ENCODE data around the gene ST3GAL2.
"Not testable (repeated sequence)": the region's sequence is repeated elsewhere in the genome, so short reads cannot be mapped to it uniquely, and the experiment has no call there.

ST3GAL2 gene

DNA sequence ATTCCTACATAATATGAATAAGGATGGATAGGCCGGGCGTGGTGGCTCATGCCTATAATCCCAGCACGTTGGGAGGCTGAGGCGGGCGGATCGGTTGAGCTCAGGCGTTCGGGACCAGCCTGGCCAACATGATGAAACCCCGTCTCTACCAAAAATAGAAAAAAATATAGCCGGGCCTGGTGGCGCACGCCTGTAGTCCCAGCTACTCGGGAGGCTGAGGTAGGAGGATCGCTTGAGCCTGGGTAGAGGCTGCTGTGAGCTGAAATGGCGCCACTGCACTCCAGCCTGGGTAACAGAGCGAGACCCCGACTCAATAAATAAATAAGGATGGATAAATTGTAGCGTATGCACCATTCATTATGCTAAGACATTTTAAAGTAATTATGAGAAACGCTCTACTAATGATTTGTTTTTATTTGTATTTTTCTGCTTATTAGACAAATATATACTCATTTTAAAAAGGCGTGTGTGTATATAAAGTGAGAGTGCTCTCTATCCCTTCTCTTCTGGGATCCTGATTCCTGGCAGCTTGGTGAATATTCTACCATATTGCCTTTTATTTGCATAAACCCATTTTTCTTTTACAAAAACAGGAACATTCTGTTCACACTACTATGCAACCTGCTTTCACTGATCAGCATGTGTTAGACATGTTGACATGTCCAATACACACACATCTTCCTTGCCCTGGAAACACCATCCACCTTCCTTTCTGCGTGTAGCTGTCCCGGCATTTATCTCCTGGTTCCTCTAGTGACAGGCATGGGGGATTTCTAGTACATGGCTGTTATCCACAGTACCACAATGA lies 65.8 kb downstream of the ST3GAL2 start:
- DNase-seq = no peak
- in situ Hi-C loops (cut with MboI; ENCODE audit: low pct_unique_long_range_greater_than_20kb, low sequenced_read_pairs) = no loop called here

DNA sequence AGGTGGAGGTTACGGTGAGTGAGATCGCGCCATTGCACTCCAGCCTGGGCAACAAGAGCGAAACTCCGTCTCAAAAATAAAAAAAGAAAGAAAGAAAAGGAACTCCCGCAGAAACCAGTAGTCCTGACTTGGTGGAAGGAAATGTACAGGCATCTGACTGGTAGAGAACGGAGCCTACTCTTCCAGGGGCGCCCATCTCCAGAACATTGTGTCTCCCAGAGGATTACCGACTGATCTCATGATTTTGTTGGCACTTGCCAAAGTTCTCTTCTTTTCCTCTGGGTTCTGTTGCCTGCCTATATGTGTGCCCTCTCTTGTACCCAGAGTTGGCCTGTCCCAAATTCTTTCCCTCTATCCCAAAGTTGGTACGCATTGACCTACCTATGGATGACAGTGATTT lies 68.0 kb downstream of the ST3GAL2 start:
- DNase-seq = no peak
- in situ Hi-C loops (cut with MboI; ENCODE audit: low pct_unique_long_range_greater_than_20kb, low sequenced_read_pairs) = no loop called here

DNA sequence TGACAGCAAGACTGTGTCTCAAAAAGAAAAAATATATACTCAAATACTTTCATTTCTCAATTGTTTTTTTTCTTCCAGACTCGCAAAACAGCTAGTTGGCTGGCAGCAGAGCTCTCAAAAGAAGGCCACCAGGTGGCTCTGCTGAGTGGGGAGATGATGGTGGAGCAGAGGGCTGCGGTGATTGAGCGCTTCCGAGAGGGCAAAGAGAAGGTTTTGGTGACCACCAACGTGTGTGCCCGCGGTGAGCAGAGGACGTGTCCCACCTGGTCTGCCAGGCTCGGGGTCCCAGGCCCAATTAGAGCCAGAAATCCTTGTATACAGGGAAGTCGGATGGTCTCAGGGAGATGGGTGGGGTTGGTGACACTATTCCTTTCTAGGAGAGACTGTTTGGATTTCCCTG lies 68.8 kb downstream of the ST3GAL2 start:
- in situ Hi-C loops (cut with MboI; ENCODE audit: low pct_unique_long_range_greater_than_20kb, low sequenced_read_pairs) = not testable (repeated sequence)
- peak; percentile 37 for DNase-seq

GRCh38 chr16:70364399-70364798 lies 74.5 kb downstream of the ST3GAL2 start:
- in situ Hi-C loops (cut with MboI; ENCODE audit: low pct_unique_long_range_greater_than_20kb, low sequenced_read_pairs) = no loop called here
- DNase-seq = no peak

DNA sequence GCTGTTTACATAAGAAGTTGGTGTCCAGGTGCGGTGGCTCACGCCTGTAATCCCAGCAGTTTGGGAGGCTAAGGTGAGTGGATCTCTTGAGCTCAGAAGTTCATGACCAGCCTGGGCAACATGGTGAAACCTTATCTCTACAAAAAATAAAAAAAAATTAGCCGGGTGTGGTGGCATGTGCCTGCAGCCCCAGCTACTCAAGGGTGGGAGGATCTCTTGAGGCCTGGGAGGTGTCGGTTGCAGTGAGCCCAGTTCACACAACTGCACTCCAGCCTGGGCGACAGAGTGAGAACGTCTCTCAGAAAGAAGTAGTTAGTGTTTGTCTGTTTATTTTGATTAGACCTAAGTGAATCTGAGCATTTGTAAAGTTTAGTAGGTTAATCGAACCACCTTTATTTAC lies 79.3 kb downstream of the ST3GAL2 start:
- DNase-seq = no peak
- in situ Hi-C loops (cut with MboI; ENCODE audit: low pct_unique_long_range_greater_than_20kb, low sequenced_read_pairs) = no loop called here

DNA sequence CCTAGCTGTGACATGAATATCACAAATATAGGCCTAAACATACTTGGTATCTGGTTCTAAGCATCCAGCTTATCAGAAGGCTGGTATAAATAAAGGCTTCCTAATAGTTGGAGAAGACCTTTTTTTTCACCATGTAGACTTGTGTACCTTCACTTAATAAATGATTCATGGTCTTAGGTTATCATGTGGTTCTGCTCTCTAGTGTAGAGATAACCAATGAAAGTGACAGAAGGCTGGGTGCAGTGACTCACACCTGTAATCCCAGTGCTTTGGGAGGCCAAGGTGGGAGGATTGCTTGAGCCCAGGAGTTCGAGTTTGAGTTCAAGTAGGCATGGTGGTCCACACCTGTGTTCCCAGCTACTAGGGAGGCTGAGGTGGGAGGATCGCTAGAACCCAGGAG lies 89.1 kb downstream of the ST3GAL2 start:
- DNase-seq = no peak
- in situ Hi-C loops (cut with MboI; ENCODE audit: low pct_unique_long_range_greater_than_20kb, low sequenced_read_pairs) = no loop called here

GRCh38 chr16:70348991-70349390 lies 89.9 kb downstream of the ST3GAL2 start:
- in situ Hi-C loops (cut with MboI; ENCODE audit: low pct_unique_long_range_greater_than_20kb, low sequenced_read_pairs) = no loop called here
- DNase-seq = no peak

DNA sequence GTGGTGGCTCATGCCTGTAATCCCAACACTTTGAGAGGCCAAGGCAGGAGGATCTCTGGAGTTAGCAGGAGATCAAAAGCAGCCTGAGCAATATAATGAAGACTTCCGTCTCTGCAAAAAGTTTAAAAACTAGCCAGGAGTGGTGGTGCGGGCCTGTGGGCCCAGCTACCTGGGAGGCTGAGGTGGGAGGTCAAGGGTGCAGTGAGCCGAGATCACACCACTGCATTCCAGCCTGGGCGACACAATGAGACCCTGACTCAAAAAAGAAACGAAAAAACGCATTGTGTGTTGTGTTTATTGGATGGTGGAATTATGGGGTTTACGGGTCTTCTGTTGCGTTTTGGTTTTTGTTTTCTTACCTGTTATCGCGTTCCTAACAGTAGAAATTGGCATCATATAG lies 93.1 kb downstream of the ST3GAL2 start:
- no peak for DNase-seq
- in situ Hi-C loops (cut with MboI; ENCODE audit: low pct_unique_long_range_greater_than_20kb, low sequenced_read_pairs) = no loop called here

DNA sequence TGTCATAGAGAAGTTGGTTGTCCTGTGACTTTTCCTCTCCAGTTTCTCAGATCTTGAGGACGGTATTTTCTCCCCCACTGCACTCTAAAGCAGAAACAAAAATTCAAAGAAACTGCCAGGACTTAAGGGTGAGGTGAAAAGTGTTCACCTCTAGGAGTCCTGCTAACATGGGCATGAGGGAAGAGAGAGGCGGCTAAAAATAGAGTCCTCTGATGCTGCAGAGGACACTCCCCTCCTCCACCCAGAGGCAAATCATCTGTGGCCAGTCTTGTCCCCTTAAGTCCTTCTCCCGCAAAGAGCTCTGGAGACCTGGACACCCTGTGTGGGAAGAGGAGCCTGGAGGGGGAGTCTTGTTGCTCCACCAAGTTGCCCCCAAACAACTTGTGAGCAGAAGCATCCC lies 96.9 kb downstream of the ST3GAL2 start:
- in situ Hi-C loops (cut with MboI; ENCODE audit: low pct_unique_long_range_greater_than_20kb, low sequenced_read_pairs) = no loop called here
- DNase-seq = no peak

GRCh38 chr16:70341600-70341999 lies 97.3 kb downstream of the ST3GAL2 start:
- in situ Hi-C loops (cut with MboI; ENCODE audit: low pct_unique_long_range_greater_than_20kb, low sequenced_read_pairs) = no loop called here
- no peak for DNase-seq

DNA sequence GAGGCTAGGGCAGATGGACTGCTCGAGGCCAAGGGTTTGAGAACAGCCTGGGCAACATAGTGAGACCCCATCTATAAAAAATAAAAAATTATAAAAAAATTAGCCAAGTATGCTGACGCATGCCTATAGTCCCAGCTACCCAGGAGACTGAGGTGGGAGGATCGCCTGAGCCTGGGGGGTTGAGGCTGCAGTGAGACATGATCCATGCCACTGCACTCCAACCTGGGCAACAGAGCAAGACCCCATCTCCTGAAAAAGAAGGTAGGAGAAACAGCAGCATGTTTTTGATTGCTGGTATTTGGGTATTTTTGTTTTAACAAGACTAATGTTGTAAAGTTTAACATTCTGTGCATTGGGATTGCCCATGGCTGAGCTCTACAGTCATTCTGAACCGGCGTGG lies 101.1 kb downstream of the ST3GAL2 start:
- in situ Hi-C loops (cut with MboI; ENCODE audit: low pct_unique_long_range_greater_than_20kb, low sequenced_read_pairs) = no loop called here
- no peak for DNase-seq

GRCh38 chr16:70332728-70333127 lies 106.2 kb downstream of the ST3GAL2 start:
- DNase-seq; in situ Hi-C loops (cut with MboI; ENCODE audit: low pct_unique_long_range_greater_than_20kb, low sequenced_read_pairs): not testable (repeated sequence)

- peak; percentile 37 for DNase-seq
Measured at GRCh38 chr16:70331588-70332358, 107.1 kb downstream of the ST3GAL2 start.

GRCh38 chr16:70331091-70331490 lies 107.8 kb downstream of the ST3GAL2 start:
- in situ Hi-C loops (cut with MboI; ENCODE audit: low pct_unique_long_range_greater_than_20kb, low sequenced_read_pairs) = no loop called here
- DNase-seq = no peak

More at GRCh38 chr16:70331588-70332358, 107.1 kb downstream of the ST3GAL2 start:
- in situ Hi-C loops (cut with MboI; ENCODE audit: low pct_unique_long_range_greater_than_20kb, low sequenced_read_pairs) = no loop called here
